HG03521 (cell line): ENCODE results near the gene SNAPC4.

ENCODE experiments used
- ATAC-seq: cut with Tn5 transposase; IDR thresholded peaks from one replicate; pipeline ENCODE4 v1.9.1; 2021; ENCODE audit warnings: mild to moderate bottlenecking, moderate library complexity; ENCODE audit not compliant: unreplicated experiment

The SNAPC4 gene

DNA sequence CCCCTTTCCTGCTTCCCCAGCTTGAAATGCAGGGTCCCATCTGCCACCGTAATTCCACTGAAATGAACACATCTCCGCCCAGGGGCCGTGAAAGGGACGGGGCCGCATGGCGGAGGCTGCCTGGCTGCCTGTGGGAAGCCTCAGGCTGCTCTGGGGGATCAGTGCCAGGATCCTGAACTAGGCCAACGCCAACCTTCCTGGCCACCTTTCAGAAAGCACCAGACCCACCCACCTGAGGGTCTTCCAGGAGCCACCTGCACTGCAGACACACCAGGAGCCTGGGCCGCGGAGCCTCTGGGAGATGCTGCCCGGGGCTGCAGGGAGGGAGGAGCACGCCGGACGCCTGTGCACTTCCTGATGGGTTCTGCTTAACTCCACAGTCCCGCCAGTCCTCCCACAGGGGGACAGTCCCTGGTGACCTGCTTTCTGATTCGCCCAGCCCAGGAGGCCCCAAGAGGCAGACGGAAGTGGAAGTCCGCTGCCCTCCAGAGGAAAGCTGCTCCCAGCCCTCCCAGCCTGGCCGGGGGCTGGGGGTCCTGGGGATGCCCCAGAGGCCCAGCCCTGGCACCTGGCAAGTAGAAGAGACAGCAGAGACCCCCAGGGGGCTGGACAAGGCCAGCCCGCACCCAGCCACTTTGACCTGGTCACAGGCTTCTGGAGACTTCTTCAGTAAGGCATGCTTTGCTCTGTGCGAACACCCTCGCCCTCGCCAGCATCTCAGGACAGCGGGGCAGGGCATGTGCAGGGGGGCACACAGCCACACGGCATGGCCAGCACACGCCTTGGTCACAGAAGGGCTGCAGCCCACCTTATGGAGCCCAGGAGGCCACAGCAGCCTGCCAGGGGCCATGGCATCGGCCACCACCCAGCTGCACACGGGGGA, 26.4 kb downstream of the SNAPC4 start, which contains the start of gene CARD9:
CARD9 (minus strand) TSS at position 370 of the 883 bp plus-strand sequence. CDS start 1,591 bp downstream, outside the sequence.
- no peak for ATAC-seq

- no peak for ATAC-seq
Observed at GRCh38 chr9:136372561-136373299, 27.2 kb downstream of the SNAPC4 start.

DNA sequence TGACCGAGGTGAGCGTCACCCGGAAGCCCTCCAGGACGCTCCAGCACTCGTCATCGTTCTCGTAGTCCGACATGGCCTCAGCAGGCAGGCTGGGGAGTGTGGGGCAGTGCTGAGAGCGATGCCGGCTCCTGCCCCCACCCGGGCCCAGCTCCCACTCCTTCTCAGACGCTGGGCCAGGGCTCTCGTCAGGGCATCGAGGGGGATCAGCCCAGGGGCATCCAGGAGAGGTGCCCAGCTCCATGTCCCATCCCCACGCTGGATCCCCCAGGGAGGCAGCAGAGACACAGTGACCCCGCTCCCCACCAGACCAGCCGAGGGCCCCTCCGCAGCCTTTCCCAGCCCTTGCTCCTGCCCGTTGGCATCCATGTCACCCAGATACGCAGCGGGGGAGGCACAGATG, 28.0 kb downstream of the SNAPC4 start:
- ATAC-seq, result no peak

GRCh38 chr9:136371533-136371880, 28.5 kb downstream of the SNAPC4 start:
- no peak for ATAC-seq

GRCh38 chr9:136370687-136371532, 29.1 kb downstream of the SNAPC4 start:
- ATAC-seq, result no peak

GRCh38 chr9:136370037-136370436, 29.9 kb downstream of the SNAPC4 start:
- ATAC-seq, result no peak

- ATAC-seq, result no peak
Observed at GRCh38 chr9:136368190-136368589, 31.8 kb downstream of the SNAPC4 start.

GRCh38 chr9:136367296-136368145, 32.4 kb downstream of the SNAPC4 start:
- ATAC-seq, result no peak

DNA sequence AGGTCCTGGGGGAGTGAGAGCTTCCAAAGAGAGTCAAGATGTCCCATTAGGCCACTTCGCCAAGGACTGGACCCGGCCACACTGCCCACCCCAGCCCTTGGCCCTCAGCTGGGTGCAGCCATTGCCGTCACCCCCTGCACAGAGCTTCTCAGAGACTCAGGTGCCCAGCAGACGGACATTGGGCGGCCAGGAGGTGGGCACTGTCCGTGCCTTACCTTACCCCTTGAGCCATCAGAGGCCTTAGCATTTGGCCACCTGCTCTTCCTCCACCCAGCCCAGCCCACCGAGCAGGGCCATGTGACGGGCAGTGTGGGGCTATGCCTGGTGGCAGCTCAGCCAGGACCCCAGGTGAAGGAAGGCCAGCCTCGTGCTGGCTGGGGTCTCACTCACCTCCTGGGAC, 33.1 kb downstream of the SNAPC4 start:
- no peak for ATAC-seq

DNA sequence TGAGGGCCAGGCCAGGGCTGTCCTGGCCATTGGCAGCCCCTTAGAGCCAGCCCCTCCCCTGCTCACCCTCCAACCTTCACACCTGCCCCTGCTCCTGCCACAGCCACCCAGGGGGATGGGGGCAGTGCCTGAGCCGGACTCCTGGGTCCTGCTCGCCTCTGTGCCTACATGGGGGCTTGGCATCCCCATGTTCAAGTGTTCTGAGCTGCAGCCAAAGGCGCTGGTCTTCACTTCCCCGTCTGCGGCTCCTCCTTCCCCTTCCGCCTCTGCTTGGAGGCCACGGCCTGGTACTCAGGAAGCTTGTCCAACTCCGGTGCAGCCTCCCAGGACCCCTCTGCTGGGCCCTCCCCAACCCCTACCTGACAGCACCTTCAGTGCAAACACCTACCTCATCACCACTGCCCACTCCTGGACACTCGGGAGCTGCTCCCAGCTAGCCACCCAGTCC, 34.2 kb downstream of the SNAPC4 start:
- ATAC-seq, result no peak

GRCh38 chr9:136364942-136365774, 34.8 kb downstream of the SNAPC4 start:
- no peak for ATAC-seq

GRCh38 chr9:136363949-136364748, 35.8 kb downstream of the SNAPC4 start:
- ATAC-seq, result no peak

DNA sequence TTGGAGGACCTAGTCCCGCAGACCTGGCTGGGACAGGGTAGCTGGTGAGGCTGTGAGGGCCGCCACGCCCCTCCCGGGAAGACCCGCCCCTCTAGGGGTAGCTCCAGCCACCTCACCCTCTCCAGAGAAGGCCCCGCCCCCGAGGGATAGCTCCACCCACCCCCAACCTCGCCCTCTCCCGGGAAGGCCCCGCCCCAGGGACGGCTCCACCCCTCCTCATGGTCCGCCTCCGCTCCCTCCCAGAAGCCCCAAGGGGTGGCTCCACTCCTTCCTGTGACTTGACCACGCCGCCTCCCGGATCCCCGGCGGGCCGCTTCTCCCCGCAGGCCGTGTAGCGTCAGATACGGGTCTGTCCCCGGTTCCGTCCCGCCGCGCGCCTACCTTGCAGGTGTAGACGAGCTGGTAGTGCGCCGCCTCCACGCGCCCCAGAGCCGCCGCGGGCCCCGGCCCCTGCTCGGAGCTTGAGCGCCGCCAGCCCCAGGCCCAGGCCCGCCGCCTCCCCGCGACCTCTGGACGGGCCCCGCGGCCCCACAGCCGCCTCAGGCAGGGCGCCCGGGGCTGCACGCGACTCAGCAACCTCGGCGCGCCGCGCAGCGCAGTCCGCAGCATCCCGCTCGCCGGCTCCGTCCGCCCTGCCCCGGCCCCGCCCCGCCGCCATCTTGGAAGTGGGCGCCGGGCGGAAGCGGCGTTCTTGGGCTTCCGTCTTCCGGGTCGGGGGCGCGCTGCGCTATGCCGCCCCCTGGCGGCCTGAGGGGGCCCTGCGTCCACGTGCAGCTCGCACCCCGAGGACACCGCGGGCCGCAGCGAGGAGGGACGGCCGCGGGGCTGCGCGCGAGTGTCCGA, 36.6 kb downstream of the SNAPC4 start, which contains the start of gene DNLZ:
DNLZ (minus strand) TSS at position 639 of the 843 bp plus-strand sequence; CDS start at position 609, 30 bp downstream.
- peak; percentile 68 for ATAC-seq

DNA sequence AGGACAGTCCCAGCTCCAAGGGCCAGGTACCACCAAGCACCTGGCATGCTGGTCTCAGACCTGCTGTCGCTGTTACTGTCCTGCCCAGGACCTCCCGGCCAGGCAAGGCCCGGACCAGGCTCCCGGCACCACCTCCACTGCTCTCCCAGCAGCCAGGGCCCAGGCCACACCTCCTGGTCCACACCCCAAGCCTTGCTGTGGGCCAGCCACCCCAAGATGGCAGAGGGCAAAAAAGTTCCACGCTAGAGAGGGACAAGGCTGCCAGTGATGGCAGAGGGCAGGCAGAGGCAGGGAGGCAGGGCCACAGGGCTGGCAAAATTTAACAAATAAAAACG, 37.6 kb downstream of the SNAPC4 start:
- ATAC-seq, result no peak

DNA sequence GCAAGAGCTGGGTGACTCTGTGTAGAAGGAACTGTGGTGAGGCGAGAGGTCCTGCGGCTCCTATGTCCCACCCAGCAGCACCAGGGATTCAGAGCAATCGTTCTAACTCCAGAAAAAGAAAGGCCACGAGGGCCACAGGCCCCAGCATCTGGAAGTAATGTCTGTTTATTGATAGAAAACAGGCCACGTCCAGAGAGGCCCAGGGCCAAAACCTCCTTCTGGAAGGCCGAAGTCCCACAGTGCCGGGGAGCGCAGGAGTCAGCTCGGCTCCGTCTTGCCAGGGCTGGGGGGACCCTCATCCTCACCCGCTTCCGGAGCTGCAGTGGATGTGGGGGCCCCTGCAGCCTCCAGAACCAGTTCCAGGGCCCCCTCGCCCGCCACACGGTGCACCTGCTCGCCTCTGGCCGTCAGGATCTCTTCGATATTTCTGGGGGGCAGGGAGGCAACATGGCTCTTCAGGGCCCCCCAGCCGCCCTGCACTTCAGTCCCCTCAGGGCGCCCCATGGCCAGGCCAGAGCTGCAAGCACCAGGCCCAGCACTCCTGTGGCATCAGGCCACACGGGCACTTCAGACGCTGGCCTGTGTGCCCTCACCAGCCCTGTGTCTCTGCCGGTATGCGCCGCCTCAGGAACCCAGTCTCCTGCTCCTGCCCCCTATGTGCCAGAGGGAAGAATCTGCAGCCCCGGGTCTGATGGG, 38.1 kb downstream of the SNAPC4 start:
- ATAC-seq, result no peak

DNA sequence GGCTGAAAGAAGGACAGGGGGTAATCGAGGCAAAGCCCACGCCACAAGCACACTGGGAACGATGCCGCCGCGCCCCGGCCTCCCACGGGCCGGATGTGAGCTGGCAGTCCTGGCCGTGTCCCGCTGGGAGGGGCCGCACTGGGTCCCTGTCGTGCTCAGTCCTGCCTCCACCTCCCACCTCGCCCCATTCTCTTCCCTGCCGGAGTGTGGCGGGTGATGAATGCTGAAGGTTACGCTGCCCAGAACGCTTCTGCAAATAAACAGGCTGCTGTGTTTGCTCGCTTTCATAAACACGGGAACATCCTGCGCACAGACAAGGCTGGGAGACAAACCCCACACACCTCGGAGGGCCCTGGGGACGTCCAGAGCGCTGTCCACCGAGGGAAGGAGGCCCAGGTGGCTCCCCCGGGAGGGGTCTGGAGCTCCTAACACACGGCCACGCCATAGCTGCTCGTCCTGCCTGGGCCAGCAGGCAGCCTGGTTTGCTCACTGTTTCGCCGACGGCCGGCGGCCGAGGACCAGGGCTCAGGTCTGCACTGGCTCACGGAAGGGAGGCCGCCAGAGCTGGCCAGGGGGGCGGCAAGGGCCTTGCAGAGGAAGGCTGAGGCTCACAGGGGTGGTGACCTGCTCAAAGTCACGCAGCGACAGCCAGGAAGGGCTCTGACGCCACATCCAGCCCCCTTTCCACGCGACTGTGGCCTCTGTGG, 38.8 kb downstream of the SNAPC4 start:
- ATAC-seq, result no peak
